Type B pancreatic cell (in vitro differentiated cells): ENCODE measurements around the gene SPDYC. TPM values are rescaled to one million over a fixed set of nuclear protein-coding genes. Genes with fewer than 3 reads are reported as not detected.

Source experiments
- DNase-seq: peaks from one replicate; pipeline ENCODE4 v3.0.0; 2021; ENCODE audit warnings: mixed read lengths; ENCODE audit not compliant: unreplicated experiment; ENCODE audit errors: extremely low spot score
- H3K27ac Mint-ChIP-seq: 2 replicates; pipeline ENCODE4 v1.8.0; 2021; ENCODE audit warnings: mild to moderate bottlenecking, mixed read lengths
- H3K27me3 Mint-ChIP-seq: 2 replicates; pipeline ENCODE4 v1.8.0; 2021; ENCODE audit warnings: mixed read lengths
- H3K36me3 Mint-ChIP-seq: 2 replicates; pipeline ENCODE4 v1.8.0; 2021; ENCODE audit warnings: mixed read lengths
- H3K4me1 Mint-ChIP-seq: one replicate; pipeline ENCODE4 v1.8.0; 2021; ENCODE audit warnings: mixed read lengths; ENCODE audit not compliant: unreplicated experiment
- H3K4me3 Mint-ChIP-seq: 2 replicates; pipeline ENCODE4 v1.8.0; 2021; ENCODE audit warnings: mild to moderate bottlenecking, mixed read lengths
- H3K9me3 Mint-ChIP-seq: 2 replicates; pipeline ENCODE4 v1.8.0; 2021; ENCODE audit warnings: mixed read lengths
- total RNA-seq: library from RNA; stranded (reverse); gene quantifications from 2 replicates; pipeline ENCODE4 v1.2.1, GENCODE V29; 2021; ENCODE audit warnings: low replicate concordance
- TF ChIP-seq, protein P1 (sequence below): fragments of 200-600 bp; sonication (generic); conservative IDR thresholded peaks from 2 replicates; pipeline ENCODE4 v1.5.0; 2021; ENCODE audit warnings: antibody characterized with exemption, mild to moderate bottlenecking

The SPDYC gene
- total RNA-seq, 1 donor from 2014 or later, result not detected

DNA sequence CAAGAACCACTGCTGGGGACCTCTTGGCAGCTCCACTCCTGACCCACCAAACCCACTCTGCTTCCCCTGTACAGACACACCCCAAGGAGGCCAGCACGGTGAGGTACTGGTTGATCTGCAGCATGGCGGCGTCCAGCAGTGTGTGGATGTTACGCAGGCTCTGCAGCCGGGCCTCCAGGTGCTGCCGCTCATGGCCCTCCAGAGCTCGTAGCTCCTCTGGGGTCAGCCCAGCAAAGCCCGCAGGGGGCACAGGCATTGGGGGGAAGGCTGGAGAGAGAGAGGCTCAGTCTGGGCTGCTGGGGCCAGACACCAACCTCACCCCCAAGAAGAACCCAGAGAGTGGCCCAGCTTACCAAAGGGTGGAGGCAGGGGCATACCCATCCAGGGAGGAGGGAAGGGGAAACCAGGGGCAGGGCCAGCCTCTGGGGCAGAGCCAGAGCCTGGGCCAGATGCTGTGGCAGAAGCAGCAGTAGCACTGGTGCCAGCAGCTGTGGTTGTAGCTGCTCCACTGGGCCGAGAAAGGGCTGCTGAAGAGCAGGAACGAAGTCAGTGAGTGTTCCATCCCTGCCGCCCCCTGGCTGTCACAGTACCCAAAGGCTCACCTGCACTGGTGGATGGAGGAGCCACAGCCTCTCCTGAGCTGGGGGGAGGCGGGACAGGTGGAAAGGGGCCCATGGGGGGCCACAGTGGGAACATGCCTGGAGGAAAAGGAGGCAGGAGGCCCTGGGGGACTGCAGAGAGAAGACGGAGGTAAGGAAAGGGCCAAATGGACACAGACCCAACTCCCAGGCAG, 40.2 kb upstream of the SPDYC start:
- TF ChIP-seq, protein P1, sequence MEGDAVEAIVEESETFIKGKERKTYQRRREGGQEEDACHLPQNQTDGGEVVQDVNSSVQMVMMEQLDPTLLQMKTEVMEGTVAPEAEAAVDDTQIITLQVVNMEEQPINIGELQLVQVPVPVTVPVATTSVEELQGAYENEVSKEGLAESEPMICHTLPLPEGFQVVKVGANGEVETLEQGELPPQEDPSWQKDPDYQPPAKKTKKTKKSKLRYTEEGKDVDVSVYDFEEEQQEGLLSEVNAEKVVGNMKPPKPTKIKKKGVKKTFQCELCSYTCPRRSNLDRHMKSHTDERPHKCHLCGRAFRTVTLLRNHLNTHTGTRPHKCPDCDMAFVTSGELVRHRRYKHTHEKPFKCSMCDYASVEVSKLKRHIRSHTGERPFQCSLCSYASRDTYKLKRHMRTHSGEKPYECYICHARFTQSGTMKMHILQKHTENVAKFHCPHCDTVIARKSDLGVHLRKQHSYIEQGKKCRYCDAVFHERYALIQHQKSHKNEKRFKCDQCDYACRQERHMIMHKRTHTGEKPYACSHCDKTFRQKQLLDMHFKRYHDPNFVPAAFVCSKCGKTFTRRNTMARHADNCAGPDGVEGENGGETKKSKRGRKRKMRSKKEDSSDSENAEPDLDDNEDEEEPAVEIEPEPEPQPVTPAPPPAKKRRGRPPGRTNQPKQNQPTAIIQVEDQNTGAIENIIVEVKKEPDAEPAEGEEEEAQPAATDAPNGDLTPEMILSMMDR, result no peak
- H3K27me3 Mint-ChIP-seq, result no peaks in the 10 kb centered on the region
- no peaks in the 10 kb centered on the region for H3K9me3 Mint-ChIP-seq
- DNase-seq, result no peak
- H3K27ac Mint-ChIP-seq, result no peak overlapping the region
- H3K4me1 Mint-ChIP-seq, result peaks cover 8% of the 10 kb centered on the region
- H3K36me3 Mint-ChIP-seq, result no peaks in the 10 kb centered on the region
- no peak overlapping the region for H3K4me3 Mint-ChIP-seq

DNA sequence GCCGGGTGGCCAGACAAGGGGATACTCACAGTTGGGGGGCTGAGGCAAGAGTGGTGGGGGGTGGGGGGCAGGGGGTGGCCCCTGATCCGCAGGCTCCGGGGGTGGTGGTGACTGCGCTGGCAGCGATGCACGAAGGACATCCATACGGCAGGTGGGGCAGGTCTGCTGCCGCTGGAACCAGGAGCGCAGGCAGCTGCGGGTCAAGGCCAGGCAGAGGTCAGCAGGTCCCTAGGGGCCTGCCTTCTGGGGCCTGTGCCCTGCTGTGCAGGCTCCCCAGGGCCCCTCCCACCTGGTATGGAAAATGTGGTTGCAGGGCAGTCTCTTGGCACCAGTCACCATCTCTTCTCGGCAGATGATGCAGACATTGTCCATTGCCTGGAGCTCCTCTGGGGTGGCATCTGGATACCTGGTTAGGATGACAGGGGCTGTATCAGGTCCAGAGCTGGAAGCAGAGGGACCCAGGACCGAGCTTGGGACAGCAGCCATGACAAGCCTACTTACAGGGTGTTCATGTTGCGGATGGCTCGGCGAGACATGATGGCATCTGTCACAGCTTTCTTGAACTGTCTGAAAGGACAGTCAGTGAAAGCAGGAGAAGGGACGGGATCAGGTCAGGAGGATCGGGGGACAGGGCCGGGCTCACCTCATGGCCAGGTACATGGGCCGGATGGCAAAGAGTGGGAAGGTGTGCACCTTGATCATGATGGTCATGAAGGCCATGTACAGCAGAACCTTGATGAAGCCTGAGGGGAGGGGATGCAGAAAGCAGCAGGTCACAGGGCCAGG, 39.2 kb upstream of the SPDYC start:
- Mint-ChIP-seq H3K9me3 (no peaks in the 10 kb centered on the region), H3K27ac (peak overlapping the region; percentile 85), H3K36me3 (no peaks in the 10 kb centered on the region), H3K4me1 (peaks cover 16% of the 10 kb centered on the region), H3K4me3 (peak overlapping the region; percentile 64), H3K27me3 (no peaks in the 10 kb centered on the region)
- TF ChIP-seq, protein P1, result no peak
- DNase-seq, result no peak

GRCh38 chr11:65131417-65131776, 38.6 kb upstream of the SPDYC start:
- TF ChIP-seq, protein P1, result no peak
- H3K4me1 Mint-ChIP-seq, result peaks cover 22% of the 10 kb centered on the region
- no peak for DNase-seq
- H3K9me3 Mint-ChIP-seq, result no peaks in the 10 kb centered on the region
- peak overlapping the region; percentile 85 for H3K27ac Mint-ChIP-seq
- H3K4me3 Mint-ChIP-seq, result peak overlapping the region; percentile 64
- no peaks in the 10 kb centered on the region for H3K27me3 Mint-ChIP-seq
- no peaks in the 10 kb centered on the region for H3K36me3 Mint-ChIP-seq

DNA sequence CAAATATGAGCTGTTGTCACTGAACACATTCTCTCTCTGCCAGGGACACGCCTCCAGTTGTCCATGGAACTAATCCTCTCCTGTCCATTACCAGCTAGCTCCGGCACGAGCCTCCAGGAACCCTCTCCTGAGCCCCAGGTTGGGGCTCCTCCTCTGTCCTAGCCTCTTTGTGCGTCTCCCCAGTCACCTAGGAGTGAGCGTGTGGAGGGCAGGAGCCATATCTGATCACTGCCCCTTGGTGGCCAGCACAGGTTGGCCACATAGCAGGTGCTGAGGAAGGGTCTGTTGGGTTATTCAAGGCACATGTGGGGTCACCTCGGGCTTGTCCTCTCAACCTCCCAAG, 38.2 kb upstream of the SPDYC start:
- H3K4me1 Mint-ChIP-seq, result peaks cover 22% of the 10 kb centered on the region
- no peak for DNase-seq
- no peaks in the 10 kb centered on the region for H3K9me3 Mint-ChIP-seq
- H3K27me3 Mint-ChIP-seq, result no peaks in the 10 kb centered on the region
- no peak overlapping the region for H3K27ac Mint-ChIP-seq
- no peaks in the 10 kb centered on the region for H3K36me3 Mint-ChIP-seq
- peak overlapping the region; percentile 25 for H3K4me3 Mint-ChIP-seq
- TF ChIP-seq, protein P1, result no peak

GRCh38 chr11:65132238-65132987, 37.6 kb upstream of the SPDYC start:
- Mint-ChIP-seq H3K4me3 (peak overlapping the region; percentile 97), H3K36me3 (no peaks in the 10 kb centered on the region), H3K27ac (peak overlapping the region; percentile 100), H3K4me1 (peaks cover 22% of the 10 kb centered on the region), H3K9me3 (no peaks in the 10 kb centered on the region), H3K27me3 (no peaks in the 10 kb centered on the region)
- no peak for DNase-seq
- TF ChIP-seq, protein P1, result no peak
